ENCODE data around the gene CSNK1A1.
"Not testable (repeated sequence)": the region's sequence is repeated elsewhere in the genome, so short reads cannot be mapped to it uniquely, and the experiment has no call there.

CSNK1A1 gene

GRCh38 chr5:149488645-149489306 lies 62.5 kb downstream of the CSNK1A1 start:
- no peak for DNase-seq

DNA sequence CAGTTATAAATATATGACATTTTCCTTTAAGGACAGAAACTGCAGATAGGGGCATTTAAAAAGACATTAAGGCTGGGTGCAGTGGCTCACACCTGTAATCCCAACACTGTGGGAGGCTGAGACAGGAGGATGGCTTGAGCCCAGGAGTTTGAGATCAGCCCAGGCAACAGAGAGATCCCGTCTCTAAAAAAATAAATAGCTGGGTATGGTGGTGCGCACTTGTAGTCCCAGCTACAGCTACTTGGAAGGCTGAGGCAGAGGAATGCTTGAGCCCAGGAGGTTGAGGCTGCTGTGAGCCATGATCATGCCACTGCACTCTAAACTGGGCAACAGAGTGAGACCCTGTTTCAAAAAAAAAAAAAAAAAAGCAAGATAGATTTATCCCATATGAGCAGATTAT lies 63.6 kb downstream of the CSNK1A1 start:
- DNase-seq = no peak

DNA sequence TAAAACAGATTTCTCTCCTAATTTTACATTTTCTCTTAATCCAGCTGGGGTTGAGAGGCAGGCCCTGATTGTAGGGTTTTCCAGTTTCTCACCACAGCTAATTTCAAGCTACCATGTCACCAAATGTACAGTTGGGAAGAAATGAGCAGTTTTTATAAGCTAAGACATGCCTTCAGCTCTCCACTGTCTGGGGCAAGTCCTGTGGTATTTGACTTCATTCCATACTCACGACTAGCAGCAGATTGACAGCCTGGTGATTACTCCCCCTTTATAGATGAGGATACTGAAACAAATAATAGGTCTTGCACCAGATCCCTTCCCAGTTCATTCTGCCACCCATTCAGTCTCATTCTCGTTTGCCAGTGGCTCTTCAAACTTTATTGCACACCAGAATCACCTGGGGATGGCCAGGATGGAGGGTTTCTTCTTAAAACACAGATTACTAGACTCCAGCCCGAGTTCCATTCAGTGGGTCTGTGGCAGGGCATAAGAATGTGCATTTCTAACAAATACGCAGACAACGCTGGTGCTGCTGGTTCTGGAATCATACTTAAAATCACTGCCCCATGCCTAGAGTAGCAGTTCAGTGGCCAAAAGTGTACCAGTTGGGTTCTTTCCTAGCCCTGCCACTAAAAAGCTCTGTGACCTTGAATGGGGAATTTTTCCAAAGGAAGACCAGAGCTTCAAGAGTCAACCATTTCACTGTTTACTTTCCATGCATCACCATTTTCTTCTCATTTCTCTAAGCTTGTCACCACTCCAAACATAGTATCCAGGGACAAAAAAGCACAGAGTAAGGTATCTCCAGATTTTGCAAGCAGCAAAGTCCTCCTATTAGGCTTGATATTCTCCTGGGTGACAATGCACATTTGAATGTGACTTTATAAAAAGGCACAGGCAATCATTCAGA lies 64.3 kb downstream of the CSNK1A1 start:
- DNase-seq = no peak

GRCh38 chr5:149485655-149486615 lies 65.3 kb downstream of the CSNK1A1 start:
- DNase-seq = no peak

DNA sequence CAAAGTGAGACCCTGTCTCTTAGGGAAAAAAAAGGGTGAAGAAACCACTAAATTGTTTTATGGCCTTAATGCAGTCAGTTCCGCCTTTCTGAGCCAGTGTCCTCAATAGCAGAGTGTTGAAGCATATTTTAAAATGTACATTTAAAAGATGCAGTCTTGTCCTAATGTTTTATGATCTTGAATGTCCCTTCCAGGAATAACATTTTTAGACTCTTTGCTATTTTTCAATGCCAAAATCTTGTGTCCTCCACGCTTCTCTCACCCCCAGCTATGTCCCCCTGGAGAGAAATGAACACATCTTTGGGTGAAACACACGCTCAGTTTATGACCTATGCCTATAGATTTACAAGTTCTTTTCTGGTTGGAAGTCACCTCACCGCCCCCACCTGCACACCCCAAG lies 69.8 kb downstream of the CSNK1A1 start:
- no peak for DNase-seq

GRCh38 chr5:149478761-149479160 lies 72.5 kb downstream of the CSNK1A1 start:
- DNase-seq = no peak

DNA sequence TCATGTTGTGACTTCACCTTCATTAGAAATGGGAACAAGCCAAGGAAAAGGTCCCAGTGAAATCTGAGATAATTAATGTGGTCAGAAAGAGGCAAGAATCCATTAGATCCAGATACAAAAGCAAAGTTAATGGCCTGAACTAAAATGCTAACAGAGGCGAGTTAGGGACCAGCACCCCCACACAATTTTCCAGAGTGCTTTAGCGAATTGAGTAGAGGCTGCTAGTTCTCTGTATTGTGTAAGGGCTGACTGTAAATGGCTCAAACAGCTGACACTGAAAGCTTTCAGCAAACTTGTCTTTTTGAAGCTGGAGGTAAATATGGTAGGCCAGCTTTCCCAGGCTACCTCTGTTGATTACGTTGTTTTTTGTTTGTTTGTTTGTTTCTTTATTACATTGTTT lies 75.5 kb downstream of the CSNK1A1 start:
- no peak for DNase-seq

DNA sequence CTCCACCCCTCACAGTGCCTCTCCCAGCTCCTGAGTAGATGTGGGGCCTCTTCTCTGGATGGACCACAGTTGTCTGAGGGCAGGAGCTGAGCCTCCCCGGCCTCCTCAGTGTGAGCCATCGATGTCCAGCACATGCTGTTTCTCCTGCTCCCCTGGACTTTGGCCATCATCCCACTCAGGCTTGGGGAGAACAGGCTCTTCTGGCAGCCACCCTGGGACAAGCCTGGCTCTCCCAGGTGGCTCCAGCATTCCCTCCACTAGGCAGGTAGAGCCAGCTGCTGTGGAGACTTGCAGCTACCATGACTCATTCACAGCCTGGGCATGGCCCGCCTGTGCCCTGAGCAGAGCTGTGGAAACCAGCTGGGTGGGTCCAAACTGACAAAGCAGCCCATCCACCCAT lies 77.0 kb downstream of the CSNK1A1 start:
- DNase-seq = no peak

GRCh38 chr5:149473441-149473840 lies 77.8 kb downstream of the CSNK1A1 start:
- DNase-seq = no peak

DNA sequence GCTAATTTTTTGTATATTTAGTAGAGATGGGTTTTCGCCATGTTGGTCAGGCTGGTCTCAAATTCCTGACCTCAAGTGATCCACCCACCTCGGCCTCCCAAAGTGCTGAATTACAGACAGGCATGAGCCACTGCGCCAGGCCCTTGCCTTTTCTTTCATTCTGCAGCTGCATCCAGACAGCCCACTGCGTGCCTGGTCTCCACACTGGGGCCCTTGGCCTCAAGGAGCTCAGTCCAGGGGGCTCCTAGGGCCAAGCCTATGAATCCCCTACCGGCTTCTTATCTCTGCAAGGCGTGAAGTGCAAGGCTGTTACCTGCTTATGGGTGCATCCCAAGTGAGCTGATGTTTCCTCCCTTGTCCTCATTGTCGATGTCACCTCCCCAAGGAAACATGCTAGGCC lies 78.8 kb downstream of the CSNK1A1 start:
- DNase-seq = no peak

DNA sequence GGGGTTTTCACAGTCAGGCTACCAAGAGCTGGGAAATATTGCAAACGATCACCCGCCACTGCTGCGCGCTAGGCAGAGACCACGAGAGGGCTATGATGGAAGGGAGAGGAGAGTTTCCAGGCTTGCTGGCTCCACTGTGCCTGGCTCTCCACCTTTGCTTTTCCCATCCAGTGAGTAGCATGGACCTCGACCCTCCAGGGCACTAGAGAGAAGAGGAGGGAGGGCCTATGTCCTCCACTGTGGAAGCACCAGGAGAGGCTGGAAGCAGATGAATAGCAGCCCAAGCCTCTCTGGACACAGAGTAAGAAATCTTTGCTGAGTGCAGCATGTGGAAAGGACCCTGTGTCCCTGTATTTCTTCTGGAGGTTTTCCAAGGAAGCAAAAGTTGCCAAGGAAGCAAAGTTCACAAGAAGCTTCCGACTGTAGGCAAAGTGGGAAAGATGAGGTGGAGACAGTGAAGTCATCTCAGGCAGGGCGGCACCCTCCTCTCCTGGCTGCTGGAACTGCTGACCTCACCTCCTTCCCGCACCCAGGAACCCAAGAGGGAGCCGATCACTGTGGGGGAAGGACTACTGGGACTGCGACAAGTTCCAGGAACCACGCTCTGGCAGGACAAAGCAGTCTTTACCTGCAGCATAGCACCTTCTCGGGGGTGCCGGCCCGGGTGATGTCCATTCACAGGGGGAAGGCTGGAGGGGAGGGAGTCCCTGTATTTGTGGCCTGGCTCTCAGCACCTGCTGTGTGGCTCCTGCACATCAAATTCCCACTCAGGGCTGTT lies 79.6 kb downstream of the CSNK1A1 start:
- DNase-seq = no peak

- DNase-seq = no peak
Measured at GRCh38 chr5:149470942-149471341, 80.3 kb downstream of the CSNK1A1 start.

DNA sequence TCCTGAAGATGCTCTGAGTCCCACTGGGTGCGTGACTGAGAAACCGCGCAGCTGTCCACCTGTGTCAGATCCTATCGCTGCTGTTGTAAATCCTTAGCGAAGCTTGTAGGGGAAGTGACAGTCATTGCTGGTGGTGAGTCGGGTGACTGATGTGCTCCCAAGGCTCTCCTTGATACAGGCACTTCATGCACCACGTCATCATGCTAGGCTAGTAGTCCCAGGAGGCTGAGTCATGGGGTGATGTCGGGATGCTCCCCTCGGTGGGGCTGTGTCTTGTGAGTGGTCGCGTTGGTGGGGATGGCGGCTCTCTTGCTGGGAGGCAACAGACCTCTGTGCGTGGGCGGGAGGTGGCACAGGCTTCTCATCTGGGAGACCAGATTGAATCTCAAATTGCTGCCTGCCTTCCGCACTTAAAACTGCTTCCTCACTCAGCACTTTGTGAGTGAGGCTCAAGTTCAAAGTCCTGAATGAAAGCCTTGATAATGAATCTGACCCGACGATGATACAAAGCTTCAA lies 84.7 kb downstream of the CSNK1A1 start:
- no peak for DNase-seq

DNA sequence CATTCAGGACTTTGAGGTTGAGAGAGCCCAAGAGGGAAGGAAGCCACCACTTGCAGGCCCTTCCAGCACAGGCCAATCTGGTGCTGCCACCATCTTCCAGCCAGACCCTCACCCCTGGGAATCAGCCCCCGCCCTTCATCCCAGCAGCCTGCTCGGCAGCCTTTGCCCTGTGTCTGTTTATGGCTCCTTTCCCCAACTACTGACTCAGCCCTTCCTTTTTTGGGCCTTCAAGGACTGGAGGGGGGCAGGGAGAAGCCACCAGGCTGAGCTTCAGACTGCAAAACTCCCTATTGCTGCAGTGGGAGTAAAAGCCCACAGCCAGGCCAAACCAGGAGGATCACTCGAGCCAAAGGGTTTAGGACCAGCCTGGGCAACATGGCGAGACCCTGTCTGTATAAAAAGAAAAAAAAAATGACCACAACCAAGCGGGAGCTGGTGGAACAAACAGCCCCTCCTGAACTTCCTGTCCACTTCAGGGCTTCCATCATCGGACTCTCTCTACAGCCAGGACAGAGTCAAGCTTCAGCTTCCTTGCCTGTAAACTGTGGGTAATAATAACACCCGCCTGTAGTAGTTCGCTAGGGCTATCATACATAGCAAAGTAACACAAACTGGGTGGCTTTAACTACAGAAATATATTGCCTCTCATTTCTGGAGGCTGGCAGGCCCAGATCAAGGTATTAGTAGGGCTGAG lies 86.3 kb downstream of the CSNK1A1 start:
- DNase-seq = no peak

DNA sequence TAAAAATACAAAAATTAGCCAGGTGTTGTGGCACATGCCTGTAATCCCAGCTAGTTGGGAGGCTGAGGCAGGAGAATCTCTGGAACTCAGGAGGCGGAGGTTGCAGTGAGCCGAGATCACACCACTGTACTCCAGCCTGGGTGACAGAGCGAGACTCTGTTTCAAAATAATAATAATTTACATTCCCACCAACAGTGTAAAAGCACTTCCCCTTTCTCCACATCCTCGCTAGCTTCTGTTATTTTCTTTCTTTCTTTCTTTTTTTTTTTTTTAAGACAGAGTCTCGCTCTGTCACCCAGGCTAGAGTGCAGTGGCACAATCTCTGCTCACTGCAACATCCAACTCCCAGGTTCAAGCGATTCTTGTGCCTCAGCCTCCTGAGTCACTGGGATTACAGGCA lies 89.3 kb downstream of the CSNK1A1 start:
- DNase-seq = not testable (repeated sequence)

GRCh38 chr5:149459891-149460290 lies 91.3 kb downstream of the CSNK1A1 start:
- no peak for DNase-seq

DNA sequence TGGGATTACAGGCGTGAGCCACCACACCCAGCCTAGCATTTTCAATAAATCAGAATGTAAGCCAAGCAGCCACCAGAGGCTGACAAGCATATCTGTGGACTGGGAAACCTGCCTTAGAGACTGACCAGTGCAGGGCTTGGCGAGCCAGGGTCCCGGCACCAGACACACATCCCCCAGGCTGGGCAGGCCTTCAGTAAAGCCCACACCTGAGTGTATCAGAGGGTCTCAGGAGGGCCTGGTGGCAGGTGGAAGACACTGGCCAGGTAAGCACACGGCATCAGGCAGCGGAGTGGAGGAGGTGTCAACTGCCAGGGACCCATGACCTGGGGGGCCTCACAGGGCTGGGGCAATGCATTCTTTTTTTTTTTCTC lies 93.9 kb downstream of the CSNK1A1 start:
- DNase-seq = no peak

DNA sequence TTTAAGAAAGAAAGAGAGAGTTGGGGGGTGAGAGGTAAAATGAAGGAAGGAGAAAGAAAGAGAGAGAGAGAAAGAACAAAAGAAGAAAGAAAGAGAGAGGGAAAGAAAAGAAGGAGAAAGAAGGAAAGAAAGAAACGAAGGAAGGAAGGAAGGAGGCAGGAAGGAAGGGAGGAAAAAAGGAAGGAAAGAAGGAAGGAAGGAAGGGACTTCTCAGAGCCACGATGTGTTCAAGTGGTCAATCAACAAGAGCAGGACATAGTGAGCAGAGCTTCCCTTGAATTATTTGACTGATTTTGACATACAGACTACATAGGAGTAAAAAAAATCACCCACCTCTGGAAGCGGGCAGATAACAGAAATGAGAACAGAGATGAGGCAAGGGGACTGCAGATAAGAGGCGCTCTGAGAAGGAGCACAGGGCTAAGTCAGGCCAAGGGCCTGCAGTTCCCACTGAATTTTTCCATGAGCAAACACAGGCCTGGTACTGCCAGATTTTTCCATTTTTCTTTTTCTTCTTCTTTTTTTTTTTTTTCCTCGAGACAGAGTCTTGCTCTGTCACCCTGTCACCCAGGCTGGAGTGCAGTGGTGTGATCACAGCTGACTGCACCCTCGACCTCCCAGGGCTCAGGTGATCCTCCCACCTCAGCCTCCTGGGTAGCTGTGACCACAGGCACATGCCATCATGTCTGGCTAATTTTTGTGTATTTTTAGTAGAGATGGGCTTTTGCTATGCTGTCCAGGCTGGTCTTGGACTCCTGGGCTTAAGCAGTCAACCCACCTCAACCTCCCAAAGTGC lies 94.4 kb downstream of the CSNK1A1 start:
- no peak for DNase-seq

DNA sequence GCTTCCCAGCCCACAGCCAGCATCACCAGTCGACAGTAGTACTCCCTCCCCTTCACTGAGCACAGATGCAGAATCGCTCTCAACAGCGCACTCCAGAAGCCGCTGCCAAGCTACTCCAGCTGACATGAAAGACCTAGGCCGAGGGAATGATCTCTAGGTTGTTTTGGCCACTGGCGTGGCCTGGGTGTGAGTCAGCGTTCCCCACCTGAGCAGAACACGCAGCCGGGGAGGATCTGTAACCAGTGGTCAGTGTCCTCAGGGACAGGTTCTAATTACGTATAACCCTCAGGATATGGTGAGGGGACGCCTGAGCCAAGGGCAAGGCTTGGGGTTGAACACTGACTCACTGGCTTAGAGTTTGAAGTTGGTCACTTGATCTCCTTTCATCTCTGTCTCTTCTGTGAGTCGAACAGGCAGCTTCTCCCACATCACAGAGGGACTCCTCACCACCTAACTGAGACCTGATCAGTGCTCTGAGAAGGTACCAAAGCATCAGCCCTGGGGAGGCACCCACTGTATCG lies 95.3 kb downstream of the CSNK1A1 start:
- DNase-seq = no peak

DNA sequence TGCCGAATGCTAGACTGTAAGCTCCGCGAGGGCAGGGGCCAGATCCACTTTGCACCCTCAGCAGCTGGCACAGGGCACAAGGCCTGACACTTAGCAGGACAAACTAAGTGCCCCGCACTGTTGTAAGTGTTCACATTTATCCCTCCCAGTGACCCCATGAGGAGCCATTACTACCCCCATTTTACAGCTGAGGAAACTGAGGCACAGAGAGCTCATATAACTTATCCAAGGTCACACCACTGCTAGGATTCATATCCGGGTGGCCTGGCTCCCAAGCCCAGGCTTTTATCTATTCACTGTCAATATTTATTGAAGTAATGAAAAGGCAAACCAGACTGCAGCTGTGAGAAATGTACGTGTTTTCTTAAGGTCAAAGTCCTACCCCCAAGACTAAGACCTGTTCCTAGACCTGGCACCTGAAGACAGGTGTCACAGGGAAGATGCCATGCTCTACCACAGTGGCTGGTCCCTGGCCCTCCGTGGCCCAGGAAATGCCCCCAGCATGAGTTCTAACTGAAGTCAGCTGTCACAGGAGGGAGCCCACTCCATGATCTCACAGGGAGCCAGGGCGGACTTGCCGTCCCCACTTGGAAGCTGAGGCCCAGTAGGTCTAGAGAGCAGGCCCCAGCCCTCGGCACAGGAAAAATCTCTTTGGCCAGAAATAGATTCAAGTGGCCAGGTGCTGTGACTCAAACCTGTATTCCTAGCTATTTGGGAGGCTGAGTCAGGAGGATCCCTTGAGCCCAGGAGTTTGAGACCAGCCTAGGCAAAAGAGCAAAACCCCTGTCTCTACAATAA lies 97.4 kb downstream of the CSNK1A1 start:
- DNase-seq = no peak
